ENCODE results near the gene SMC5.

- TF ChIP-seq CTCF (IDR thresholded peaks at IDR 0.05), result no peak
- TF ChIP-seq ZFX (IDR thresholded peaks at IDR 0.05; ENCODE audit: borderline replicate concordance), result no peak
Observed at GRCh38 chr9:70285246-70285645, 26.5 kb downstream of the SMC5 start.

Measured in 22Rv1 (cell line).